Fibroblast of skin of right biceps (primary cell): ENCODE data around the gene SNED1.

ENCODE experiments used
- DNase-seq: peaks from one replicate; pipeline ENCODE4 v3.0.0-alpha.2; 2013

Gene SNED1

GRCh38 chr2:241007111-241007510 is 8.7 kb downstream of the SNED1 start:
- DNase-seq, result no peak

DNA sequence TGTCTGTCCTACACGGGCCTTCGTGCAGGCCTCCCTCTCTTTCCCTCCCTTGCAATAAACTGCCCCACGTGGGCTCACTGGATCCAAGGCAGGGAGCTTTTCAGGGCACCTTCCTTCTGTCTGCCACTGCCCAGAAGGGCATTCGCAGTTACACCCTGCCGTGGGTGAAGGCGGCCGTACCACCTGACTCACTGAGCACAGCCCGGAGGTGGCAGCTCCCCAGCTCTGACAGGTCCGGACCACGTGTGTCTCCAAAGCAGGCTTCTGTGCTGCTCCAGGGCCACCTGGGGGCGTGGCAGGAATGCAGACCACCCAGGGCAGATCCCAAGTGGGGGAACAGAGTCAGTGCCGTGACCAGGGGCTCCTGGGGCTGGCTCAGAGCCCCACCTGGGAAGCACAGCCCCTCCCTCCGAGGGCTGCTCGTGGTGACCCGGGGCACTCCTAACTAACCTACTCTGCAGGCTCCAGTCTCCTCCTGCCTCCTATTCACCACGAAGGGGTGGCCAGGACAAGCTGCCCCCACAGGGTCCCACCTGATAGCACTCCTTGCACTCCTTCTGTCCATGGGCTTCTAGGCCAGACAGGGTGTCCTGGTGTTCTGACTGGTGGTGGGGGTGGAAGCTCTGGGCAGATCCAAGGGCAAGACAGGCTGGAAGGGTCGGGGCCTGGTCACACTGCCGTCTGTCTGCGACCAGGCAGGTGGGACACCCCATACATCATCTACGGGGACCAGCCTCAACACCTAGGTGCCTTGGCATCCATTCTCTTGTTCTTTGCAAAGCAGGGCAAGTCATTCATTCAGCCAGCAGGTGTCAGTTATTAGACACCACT is 9.7 kb downstream of the SNED1 start:
- DNase-seq, result no peak

DNA sequence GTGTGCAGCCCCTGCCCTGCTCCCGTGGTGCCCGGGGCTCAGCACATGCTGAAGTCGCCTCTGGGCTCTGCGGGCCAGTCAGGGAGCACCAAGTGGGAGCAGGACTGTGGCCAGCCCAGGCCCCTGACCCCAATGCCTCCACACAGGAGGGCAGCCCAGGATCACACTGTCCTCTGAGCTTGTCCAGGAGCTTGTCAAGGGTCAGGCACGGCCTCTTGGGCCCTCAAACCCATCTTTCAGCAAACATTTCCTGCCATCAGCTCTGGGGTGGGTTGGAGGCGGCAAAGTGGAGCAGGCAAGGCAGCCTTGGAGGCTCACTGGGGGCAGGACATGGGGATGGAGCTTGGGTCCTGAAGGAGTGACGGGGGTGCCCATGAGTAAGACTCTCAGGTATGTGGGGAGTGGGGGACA is 10.3 kb downstream of the SNED1 start:
- no peak for DNase-seq

DNA sequence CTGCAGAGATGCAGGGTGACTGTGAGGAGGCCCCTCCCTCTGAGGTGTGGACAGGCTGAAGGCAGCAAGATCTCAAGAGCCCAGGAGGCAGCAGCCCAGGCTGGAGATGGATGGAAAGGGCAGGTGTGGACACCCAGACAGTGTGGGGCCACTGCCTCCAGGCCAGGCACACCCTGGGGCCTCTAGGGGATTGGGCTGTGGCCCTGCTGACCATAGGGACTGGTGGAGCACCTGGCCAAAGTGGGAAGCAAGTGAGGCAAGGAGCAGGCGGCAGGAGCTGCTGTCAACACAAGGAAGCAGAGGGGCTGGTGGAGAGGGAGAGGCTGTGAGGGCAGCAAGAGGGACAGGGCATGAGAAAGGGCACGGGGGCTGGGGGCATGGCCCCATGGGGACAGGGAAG is 10.8 kb downstream of the SNED1 start:
- DNase-seq, result no peak

DNA sequence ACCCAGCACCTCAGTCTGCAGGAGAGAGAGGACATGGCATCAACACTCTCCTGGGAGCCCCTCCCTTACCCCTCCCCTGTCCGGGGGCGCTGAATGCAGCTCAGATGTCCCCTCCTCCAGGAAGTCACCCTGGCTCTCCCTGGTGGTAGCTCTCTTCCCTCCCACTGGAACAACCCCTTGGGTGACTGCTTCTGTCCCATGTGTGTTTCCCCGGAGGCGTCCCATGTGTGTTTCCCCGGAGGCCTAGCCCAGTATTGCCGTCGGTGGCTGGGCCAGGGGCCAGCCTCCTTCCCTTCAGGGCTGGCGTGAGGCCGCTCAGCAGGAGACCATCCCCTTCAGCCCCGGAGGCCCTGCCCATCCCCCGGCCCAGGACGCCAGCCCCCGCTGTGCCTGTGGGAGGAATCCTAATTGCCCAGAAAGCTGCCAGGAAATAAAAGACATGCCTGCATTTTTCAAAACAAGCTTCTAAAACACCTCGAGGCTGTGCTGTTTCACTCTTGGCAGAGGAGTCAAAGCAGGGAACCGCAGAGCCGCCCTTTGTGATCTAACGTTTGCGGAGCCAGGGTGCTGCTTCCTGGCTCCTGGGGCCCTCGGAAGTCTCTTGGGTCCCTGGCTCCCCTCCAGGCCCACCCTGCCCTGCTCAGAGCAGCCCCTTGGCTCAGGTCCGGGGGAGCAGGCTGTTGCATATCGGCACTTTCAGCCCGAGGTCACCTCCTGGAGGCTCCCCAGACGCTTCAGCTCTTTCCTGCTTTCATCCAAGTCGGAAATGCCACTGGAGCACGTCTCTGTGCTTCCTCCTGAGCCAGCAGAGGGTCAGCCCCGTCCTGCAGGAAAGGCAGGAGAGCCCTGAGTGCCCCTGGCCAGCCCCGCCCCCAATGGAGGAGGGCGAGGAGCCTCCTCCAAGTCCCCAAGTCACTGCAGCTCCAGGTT is 11.4 kb downstream of the SNED1 start:
- DNase-seq, result peak; percentile 80

DNA sequence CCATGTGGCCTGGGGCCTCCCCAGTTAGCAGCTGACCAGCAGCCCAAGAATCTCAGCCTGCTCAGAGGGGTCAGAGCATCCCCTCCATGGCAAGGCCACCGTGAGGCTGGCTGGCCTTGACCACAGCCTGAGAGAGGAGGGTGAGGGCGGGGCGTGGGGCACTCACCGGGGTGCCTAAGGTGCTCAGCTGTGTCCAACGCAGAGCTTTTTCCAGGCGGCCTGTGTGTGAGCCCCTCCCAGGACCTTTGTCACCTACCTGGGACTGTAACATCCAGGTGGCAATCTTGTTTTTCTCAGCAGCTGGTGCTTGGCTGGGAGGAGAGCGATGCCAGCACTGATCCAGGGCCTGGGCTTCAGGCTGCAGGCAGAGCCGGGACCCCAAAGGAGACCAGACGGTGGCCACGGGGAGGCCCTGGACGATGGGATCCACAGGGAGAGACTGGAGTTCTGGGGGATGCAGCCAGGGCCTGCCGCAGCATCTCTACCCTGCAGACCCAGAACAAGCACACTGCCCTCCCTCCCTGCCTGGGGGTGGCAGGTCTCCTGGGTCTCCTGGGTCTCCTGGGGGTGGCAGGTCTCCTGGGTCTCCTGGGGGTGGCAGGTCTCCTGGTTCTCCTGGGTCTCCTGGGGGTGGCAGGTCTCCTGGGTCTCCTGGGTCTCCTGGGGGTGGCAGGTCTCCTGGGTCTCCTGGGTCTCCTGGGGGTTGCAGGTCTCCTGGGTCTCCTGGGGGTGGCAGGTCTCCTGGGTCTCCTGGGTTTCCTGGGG is 12.3 kb downstream of the SNED1 start:
- DNase-seq, result no peak

DNA sequence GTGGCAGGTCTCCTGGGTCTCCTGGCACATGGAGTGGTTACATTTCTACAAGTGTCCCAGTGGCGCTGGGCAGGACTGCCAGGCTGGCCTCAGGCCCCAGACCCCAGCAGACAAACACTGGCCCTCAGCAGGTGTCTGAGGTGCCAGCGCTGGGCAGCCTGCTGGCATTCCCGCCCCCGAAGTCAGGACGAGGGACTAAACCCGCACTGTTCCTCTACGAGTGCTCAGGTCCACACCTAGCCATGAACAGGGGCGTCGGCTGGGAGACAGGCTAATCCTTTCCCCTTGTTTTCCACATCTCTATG is 12.8 kb downstream of the SNED1 start:
- DNase-seq, result no peak

DNA sequence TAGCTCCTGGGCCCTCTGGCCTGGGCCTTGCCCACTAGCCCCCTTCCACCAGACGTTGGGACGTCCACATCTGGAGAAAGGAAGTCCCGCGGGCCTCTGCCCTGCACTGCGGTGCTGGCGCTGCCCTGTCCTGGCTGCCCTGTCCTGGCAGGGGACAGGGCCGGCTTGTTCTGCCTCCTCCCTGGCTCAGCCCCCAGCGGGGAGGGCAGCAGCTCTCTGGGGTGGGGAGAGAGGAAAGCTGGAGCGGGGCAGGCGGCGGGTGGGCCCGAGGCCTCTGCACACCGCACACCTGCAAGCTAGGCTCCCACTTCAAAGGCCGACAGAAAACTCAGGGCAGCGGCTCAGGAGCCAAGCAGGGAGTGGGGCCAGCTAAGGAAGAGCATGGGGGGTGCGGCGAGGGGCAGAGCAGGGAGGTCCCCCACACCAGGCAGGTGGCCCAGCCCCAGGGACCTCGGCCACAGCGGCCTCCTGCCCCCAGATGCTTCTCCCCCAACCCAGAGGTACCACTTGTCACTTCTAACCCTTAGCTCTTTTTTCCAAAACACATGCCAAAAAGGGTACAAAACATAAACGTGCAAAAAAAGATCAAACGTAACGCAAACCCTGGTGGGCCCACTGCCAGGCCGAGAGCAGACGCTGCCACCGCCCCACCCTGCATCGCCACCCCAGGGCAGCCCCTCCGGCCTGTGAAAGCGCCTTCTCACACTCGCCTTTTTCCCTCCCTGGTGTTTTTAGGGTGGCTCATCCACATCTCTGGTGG is 13.5 kb downstream of the SNED1 start:
- DNase-seq, result no peak

GRCh38 chr2:241014224-241014623 is 15.8 kb downstream of the SNED1 start:
- no peak for DNase-seq

DNA sequence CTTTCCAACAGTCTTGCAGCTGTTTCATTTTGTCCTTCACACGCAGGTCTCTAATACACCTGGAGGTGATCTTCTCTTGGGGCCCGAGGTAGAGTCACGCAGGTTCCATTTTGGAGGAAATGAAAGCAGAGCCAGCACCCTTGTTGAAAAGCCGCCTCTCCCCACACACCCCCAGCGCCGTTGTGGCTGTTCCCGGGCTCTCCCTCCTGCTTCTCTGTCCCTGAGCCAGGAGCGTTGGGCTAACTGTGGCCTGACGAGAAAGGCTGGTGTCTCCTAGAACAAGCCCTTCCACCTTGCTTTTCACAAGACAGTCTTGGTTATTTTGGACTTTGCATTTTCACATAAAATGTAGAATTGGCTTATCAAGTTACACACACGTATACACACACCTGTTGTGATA is 16.3 kb downstream of the SNED1 start:
- DNase-seq, result no peak

GRCh38 chr2:241015439-241015838 is 17.0 kb downstream of the SNED1 start:
- DNase-seq, result no peak

DNA sequence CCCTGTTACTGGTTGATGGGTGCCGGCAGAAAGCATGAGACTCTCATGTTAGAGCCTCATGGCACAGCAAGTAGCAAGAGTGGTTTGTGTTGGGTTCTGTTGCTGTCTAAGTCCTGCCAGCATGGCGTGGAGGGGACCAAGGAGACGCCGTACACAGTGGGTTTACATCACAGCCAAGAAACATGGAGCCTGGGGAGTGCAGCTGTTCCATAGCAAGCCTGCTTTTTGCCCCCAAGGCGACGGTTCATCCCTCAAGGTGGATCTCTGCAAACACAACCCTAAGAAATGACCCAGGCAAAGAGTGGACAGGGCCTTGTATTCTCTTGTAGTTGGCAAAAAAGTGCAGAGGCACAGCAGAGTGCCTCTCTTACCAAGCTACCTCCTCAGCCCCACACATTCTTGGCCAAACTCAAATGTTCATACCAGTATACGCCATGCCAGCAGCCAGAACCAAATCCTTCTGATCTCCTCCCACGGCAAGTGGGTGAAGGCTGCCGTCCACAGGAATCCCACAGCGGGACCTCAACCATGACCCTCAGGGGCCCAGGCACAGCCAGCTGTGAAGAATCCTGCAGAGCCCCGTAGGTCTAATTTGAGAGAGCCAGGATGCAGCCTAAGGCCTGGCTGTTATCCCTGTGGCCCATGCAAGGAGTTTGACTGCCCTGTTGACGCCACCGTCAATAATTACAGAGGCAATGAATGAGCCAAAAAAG is 19.0 kb downstream of the SNED1 start:
- DNase-seq, result no peak

- DNase-seq, result no peak
Observed at GRCh38 chr2:241018051-241018891, 19.9 kb downstream of the SNED1 start.

DNA sequence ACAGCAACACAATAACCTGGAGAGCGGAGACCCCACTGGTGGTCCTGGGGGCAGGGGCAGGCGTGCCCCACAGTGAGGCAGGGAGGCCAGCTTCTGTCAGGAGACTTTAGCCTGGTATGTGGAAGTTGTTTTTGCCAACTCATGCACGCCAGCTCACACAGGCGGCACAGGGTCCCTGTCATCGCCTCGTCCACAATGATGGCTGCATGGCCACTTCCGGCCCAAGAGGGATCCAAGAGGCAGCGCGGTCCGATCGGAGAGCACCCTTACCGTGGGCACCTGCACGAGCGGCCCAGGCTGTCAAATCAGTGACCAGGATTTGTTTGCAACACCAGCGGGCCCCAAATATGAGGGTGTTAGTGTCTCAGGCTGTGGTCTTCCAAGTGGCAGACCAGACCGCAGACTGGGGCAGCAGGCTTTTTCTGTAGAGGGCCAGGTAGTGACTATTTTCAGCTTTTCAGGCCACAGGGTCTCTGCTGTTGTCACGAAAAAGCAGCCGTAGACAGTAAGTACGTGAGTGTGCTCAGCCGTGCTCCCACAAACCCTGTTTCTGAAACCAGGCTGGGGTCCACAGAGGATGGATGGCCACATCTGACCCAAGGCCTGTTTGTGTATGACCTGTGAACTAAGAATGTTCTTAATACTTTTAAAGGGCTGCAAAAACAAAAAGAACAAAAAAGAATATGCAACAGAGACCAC is 21.2 kb downstream of the SNED1 start:
- DNase-seq, result no peak

DNA sequence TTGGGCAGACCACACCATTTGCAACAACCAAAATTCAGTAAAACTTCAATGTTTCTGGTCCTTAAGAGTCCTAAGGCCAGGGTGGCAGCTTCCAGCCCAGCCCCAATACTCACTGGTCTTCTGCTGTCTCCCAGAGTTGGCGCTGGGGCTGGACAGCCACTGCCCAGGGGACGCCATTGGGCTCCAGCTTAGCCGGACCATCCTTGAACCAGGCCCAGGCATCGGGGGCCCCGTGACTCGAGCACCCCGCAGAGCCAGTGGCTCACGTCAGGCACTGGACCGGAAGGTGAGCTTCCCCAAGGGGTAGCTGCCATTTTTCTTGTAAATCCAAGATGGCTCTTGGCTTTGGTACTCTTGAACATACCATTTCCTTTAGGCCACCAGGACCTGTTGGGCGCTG is 21.8 kb downstream of the SNED1 start:
- no peak for DNase-seq

- no peak for DNase-seq
Observed at GRCh38 chr2:241020629-241021190, 22.3 kb downstream of the SNED1 start.

- no peak for DNase-seq
Observed at GRCh38 chr2:241025639-241026038, 27.2 kb downstream of the SNED1 start.

DNA sequence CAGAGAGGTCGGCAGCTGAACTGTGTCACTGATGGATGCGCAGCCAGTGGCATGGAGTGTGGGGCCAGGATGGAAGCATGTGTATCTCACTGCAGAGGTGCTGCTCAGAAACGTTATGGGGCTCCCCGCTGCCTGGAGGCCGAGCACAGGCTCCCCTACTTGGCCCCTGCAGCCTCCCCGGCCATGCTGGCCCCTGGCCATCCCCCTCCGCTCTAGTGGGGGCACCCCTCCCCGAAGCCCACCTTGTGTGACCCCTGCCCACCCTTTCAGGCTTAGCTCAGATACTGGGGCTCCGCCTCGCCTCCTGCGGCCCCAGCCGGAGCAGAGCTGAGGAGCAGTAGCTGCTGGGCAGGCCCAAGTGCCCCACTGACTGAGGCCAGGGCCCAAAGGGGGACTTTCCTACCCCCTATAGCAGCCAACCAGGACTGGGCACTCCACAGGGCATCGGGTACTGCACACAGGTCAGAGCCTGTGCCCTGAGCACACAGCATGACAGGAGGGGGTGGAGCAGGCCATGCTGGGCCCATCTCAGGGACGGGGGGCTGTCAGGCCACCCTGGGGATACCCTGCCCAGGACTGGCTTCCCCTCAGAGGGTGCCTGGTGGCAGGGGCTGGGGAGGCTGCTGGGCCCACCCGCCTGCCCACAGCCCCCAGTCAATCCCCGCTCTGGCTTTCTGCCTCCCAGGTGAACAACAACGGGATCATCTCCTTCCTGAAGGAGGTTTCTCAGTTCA is 31.3 kb downstream of the SNED1 start:
- DNase-seq, result no peak

DNA sequence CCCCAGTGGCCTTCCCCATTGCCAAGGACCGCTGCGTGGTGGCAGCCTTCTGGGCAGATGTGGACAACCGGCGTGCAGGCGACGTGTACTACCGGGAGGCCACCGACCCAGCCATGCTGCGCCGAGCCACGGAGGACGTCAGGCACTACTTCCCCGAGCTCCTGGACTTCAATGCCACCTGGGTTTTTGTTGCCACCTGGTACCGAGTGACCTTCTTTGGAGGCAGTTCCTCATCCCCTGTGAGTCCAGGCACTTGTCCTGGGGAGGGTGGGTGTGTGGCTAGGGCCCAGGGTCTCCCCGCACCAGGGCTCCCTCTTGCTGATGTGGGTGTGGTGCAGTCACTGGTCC is 31.9 kb downstream of the SNED1 start:
- no peak for DNase-seq
